ENCODE results near the gene HOXB8.
A peak's percentile ranks its signal among the peaks of the same experiment; 100 is the strongest.

Gene HOXB8

DNA sequence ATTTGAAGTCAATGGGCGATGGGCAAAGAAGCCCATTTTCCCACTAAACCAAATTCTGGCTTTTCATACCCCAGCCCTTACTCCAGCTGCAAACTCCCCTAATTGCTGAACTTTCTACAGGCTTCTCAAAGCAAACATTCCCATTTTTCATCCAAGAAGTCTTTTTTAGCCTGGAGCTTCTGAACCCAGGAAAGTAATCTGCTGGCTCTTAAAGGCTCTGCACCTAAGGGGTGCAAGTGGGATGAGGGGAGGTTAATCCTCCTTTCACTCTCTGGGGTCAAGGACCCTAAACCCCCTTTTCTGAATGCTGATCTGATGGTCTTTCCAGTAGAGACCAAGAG, 6.6 kb downstream of the HOXB8 start:
- Histone ChIP-seq H3K9ac (ENCODE audit: low read length) (no peak overlapping the region), H3K4me1 (ENCODE audit: control insufficient read depth, insufficient read depth, low read length) (no peaks in the 10 kb centered on the region)

DNA sequence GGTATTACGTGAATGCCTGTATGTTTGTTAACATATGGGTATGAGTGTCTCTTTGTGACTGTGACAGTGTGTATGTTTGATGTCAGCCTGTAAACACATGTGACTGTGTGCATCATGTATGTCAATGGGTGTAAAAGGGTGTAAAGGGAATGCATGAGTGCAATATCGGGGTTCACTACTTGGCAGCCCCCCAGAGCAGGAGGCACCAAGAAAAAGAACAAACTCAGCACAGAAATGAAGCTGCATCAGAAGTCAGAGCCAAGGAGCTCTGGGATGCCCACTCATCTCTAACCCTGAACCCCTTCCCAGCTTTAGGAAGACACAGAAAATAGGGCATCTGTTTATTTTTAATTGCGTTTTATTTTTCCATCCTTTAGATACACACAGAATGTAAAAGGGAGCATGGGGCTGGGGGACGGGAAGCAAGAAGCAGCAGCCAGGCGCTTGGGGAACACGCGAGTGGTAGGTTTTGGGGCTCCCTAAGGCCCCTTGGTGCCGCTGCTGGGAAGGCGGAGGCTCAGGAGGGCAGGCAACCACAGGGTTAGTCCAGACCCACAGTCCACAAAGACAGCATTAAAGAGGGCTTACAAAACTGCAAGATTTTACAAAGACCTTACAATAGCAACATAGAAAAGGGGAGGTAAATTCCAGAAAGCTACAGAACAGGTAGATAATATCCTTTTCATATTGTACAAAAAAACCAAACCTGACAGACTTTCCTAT, 8.0 kb downstream of the HOXB8 start:
- H3K4me3 ChIP-seq (ENCODE audit: low read length): no peak overlapping the region
- no peak overlapping the region for H3K9ac ChIP-seq (ENCODE audit: low read length)
- no peaks in the 10 kb centered on the region for H3K36me3 ChIP-seq (ENCODE audit: control insufficient read depth, insufficient read depth, low read length)
- H3K4me1 ChIP-seq (ENCODE audit: control insufficient read depth, insufficient read depth, low read length): peaks cover under 1% of the 10 kb centered on the region
- no peak overlapping the region for H3K27ac ChIP-seq (ENCODE audit: low read depth, low read length)
- H3K27me3 ChIP-seq (ENCODE audit: control insufficient read depth, insufficient read depth, low read length): peaks cover 10% of the 10 kb centered on the region

More for the DNA sequence above, 6.6 kb downstream of the HOXB8 start:
- peaks cover 14% of the 10 kb centered on the region for H3K27me3 ChIP-seq (ENCODE audit: control insufficient read depth, insufficient read depth, low read length)
- no peaks in the 10 kb centered on the region for H3K36me3 ChIP-seq (ENCODE audit: control insufficient read depth, insufficient read depth, low read length)
- H3K4me3 ChIP-seq (ENCODE audit: low read length): no peak overlapping the region
- no peak overlapping the region for H3K27ac ChIP-seq (ENCODE audit: low read depth, low read length)

DNA sequence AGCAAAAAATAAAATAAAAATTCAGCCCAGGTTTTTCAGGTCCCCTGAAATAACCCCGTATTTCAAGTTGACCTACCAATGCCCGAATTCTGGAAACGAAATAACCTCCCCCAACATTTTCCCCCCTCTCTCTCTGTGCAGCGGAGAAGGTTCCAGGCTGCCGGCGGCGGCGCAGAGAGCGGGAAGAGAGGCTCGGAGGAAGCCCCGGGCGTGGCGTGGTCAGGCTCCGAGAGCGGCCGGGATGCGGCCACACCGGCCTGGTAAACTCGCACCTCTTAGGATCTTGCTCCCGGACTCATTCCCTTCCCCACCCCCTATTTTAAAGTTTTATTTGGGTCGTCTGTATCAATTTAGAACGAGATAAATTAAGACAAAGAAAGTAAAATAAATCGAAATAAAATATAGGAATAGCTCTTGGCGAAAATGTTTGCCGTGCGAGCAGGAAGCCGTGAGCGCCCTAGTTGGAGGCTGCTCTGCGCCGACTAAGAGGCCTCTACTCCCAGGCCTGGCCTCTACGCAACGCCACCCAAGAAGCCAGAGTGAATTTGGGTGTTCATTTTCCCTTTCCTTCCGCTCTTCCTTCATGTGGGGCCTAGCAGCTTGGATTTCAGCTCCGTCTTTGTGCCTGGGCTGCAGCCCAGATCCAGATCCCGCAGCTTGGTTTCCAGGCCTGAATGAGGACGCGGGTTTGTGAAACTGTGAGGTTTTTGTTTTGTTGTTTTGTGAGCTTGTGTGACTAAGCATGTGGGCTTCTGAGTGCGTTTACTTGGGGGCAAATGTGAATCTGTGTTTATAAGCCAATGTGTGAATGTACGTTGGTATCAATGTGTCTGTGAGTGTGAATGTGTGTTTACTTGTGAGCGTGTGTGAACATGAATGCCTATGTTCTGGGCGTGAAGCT, 8.9 kb downstream of the HOXB8 start:
- Histone ChIP-seq H3K27me3 (ENCODE audit: control insufficient read depth, insufficient read depth, low read length) (peaks cover 5% of the 10 kb centered on the region), H3K9ac (ENCODE audit: low read length) (no peak overlapping the region), H3K27ac (ENCODE audit: low read depth, low read length) (no peak overlapping the region), H3K36me3 (ENCODE audit: control insufficient read depth, insufficient read depth, low read length) (no peaks in the 10 kb centered on the region), H3K4me3 (ENCODE audit: low read length) (no peak overlapping the region), H3K4me1 (ENCODE audit: control insufficient read depth, insufficient read depth, low read length) (peaks cover 6% of the 10 kb centered on the region)

DNA sequence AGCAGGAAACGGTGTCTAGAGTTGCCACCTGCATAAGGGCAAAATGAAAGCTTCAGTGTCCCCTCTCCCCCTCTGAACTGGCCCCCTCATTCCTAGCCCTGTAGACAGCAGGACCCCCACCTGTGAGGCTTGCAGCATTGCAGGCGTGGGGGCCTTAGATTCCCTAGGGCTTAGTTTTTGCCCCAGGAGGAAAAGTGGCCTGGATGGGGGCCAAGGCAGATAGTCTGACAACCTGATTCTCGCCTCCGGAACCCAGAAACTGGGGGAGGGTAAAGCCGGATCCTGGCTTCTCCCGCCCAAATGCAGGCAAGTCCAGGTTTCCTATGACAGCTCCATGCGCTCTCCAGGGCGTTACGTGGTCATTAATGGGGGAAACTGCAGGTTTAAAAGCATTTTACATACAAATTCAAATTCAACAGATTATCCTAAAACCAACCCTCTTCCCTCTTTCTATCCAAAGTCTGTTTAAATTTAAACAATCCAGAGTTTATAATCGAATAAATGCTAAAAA, 9.6 kb downstream of the HOXB8 start:
- H3K4me3 ChIP-seq (ENCODE audit: low read length): peak overlapping the region; percentile 47

DNA sequence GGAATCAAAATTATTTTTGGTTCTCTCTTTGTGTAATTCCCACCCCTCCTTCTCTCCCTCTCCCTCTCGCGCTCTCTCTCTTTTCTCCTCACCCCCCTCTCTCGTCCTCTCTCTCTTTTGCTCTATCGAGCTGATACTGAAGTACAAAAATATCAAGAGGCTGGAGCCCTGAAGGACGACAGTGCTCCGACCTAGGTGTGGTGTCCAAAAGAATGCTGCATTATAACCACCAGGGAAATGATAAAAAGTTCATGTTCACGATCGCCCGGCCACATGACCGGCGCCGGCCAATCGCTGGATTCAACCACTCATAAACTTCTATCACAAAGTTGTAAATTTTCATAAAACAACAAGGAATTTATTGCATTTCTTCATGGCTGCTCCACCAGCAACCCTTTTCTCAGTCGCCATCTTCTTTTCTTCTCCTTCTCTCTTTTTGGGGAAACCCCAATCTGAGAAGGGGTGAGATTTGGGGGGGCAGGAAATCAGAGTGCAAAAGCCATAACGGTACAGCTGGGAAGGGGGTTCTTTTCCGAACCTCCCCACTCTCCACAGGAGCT, 10.2 kb downstream of the HOXB8 start, which contains the start of gene HOXB6:
Gene HOXB6, minus strand, starts transcription at position 217 of the 560 bp plus-strand sequence. CDS start 6,836 bp downstream, outside the sequence.
- H3K36me3 ChIP-seq (ENCODE audit: control insufficient read depth, insufficient read depth, low read length): no peaks in the 10 kb centered on the region
- H3K4me3 ChIP-seq (ENCODE audit: low read length): peak within 1 kb of the TSS; percentile 53
- peak within 1 kb of the TSS; percentile 10 for H3K9ac ChIP-seq (ENCODE audit: low read length)
- H3K27ac ChIP-seq (ENCODE audit: low read depth, low read length): peak within 1 kb of the TSS; percentile 61
- H3K4me1 ChIP-seq (ENCODE audit: control insufficient read depth, insufficient read depth, low read length): peaks cover 18% of the 10 kb centered on the region
- peaks cover 5% of the 10 kb centered on the region for H3K27me3 ChIP-seq (ENCODE audit: control insufficient read depth, insufficient read depth, low read length)

More for the DNA sequence above, 9.6 kb downstream of the HOXB8 start:
- Histone ChIP-seq H3K27ac (ENCODE audit: low read depth, low read length) (no peak overlapping the region), H3K4me1 (ENCODE audit: control insufficient read depth, insufficient read depth, low read length) (peaks cover 13% of the 10 kb centered on the region), H3K36me3 (ENCODE audit: control insufficient read depth, insufficient read depth, low read length) (no peaks in the 10 kb centered on the region), H3K9ac (ENCODE audit: low read length) (no peak overlapping the region), H3K27me3 (ENCODE audit: control insufficient read depth, insufficient read depth, low read length) (peaks cover 5% of the 10 kb centered on the region)

DNA sequence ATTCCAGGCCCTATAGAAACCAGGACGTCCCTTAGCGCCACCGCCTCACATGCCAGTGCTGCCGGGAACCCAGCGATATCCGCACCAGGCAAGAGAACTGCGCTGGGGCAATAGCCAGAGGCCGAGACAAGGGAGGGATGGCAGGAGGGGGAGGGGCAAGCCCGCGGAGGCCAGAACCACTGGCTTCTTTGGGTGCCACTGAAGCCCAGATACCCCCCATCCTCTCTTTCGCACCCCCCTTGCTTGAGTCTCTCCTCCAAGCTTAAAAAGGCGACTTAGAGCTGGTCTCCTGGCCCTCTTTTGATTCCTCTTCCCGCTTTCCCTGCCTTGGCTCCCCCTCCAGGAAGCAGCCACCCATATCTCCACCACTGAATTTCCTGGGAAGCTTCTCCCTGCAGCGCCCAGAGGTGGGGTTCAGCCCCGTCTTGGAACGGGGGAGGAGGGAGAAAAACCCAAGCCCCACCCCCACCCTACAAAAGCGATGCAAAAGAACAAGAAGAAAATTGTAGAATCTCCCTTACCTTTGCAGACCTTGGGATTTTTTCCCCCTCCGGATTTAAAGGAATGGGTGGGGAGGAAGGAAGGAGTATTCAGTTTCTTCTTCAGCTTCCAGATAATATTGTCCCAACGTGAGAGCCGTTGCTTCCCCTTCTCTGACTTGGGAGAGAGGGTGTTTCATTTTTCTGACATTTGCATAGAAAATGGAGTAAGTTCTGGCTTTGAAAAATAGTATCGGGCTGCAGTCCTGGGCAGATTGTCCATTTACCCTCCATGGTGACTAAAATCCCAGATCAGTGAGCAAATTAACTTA, 10.9 kb downstream of the HOXB8 start:
- H3K36me3 ChIP-seq (ENCODE audit: control insufficient read depth, insufficient read depth, low read length): no peaks in the 10 kb centered on the region
- H3K4me1 ChIP-seq (ENCODE audit: control insufficient read depth, insufficient read depth, low read length): peaks cover 22% of the 10 kb centered on the region
- H3K4me3 ChIP-seq (ENCODE audit: low read length): peak overlapping the region; percentile 53
- peak overlapping the region; percentile 61 for H3K27ac ChIP-seq (ENCODE audit: low read depth, low read length)
- peaks cover 5% of the 10 kb centered on the region for H3K27me3 ChIP-seq (ENCODE audit: control insufficient read depth, insufficient read depth, low read length)
- peak overlapping the region; percentile 10 for H3K9ac ChIP-seq (ENCODE audit: low read length)

DNA sequence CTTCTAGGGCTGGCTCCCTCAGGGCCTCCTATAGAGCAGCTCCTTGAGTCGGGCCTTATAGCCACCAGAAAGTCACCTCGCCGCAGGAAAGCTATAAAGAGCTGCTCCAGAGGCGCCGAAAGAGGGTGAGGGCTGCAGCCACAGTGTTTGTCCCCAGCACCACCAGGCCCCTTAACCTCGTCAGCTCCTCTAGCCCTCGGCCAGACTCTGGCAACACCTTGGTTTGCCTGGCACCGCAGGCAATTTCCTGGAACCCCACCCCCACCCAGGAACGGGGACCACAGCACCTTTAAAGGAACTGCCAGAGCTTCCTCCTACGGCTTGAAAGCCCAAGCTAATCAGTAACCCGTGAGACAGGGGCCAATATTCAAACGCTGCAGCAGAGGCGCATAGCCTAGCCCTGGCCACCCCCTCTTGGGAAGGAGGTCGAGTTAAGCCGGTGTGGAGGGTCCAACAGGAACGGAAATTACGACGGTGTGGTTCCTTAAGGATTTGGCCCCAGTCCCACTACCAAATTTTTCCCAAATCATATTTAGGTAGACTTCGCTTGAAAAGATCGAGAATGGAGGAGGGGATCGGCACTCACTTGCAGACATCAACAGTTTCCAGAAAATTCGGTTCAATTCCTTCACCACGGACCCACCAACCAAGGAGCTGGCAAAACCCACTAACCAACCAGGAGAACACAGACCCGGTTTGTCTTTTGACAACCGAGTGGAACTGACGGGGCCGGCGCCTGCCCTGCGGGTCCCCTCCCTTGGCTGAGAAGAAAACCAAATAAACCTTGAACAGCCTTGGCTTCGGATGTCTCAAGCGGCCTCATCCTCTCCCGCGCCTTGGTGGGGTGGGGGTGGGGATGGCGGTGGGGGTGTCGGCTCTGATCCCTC, 13.3 kb downstream of the HOXB8 start:
- Histone ChIP-seq H3K9ac (ENCODE audit: low read length) (no peak overlapping the region), H3K4me3 (ENCODE audit: low read length) (peak overlapping the region; percentile 53), H3K27me3 (ENCODE audit: control insufficient read depth, insufficient read depth, low read length) (peaks cover 6% of the 10 kb centered on the region), H3K27ac (ENCODE audit: low read depth, low read length) (no peak overlapping the region), H3K4me1 (ENCODE audit: control insufficient read depth, insufficient read depth, low read length) (peaks cover 22% of the 10 kb centered on the region), H3K36me3 (ENCODE audit: control insufficient read depth, insufficient read depth, low read length) (no peaks in the 10 kb centered on the region)

DNA sequence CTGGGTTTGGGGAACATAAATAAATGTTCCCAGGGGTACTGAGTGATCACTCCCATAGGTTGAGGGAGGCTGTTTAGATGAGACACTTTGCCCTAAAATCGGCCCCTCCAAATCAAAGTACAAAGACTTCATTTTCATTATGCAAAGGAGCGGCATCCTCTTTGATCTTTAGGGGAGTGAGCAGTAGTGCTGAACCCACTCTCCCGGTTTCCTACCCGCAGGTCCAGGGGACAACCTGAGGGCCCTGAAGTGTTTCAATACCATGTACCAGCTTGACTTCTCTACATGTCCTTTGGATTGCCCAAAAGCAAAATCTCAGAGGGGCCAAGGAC, 13.9 kb downstream of the HOXB8 start:
- Histone ChIP-seq H3K27me3 (ENCODE audit: control insufficient read depth, insufficient read depth, low read length) (peaks cover 6% of the 10 kb centered on the region), H3K9ac (ENCODE audit: low read length) (no peak overlapping the region), H3K4me1 (ENCODE audit: control insufficient read depth, insufficient read depth, low read length) (peaks cover 22% of the 10 kb centered on the region), H3K36me3 (ENCODE audit: control insufficient read depth, insufficient read depth, low read length) (no peaks in the 10 kb centered on the region), H3K27ac (ENCODE audit: low read depth, low read length) (peak overlapping the region; percentile 65), H3K4me3 (ENCODE audit: low read length) (peak overlapping the region; percentile 53)

DNA sequence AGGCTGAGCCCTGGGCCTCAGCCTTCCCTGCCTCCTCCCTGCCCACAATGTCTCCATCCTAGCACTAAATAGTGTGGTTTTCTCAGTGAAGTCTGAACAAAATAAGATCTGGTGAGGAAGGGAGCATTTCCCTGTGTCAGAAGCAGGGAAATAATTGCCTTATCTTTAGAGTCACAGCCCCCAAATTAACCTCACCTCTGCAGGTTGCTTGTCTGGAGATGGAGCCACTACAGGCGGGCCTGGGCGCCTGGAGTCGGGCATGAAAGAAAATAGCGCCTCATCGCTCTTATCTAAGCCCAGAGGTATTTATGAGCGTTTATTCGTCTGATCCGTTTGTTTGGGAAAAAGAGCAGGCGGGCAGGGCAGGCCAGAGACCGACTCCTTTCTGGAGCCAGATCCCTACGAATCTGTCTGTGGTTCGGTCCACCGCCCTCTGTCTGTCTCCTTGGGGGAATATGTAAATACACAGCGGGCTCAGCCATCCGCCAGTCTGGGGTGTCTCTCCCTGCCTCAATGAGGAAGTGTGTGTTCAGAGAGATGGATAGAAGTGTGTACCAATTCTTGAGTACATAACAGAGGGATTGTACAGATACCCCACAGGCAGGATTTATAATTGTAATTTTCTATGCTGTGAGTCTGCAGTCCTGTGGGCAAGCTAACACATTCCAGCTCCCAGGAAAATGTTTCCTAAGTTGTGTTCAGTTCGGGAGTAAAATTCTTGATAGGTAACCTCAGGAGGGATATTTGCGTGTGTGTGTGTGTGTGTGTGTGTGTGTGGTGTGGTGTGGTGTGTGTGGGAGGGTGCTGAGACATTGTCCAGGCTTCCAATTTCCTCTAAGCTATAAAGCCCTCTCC, 14.6 kb downstream of the HOXB8 start:
- Histone ChIP-seq H3K27me3 (ENCODE audit: control insufficient read depth, insufficient read depth, low read length) (peaks cover 6% of the 10 kb centered on the region), H3K9ac (ENCODE audit: low read length) (no peak overlapping the region), H3K36me3 (ENCODE audit: control insufficient read depth, insufficient read depth, low read length) (no peaks in the 10 kb centered on the region), H3K4me1 (ENCODE audit: control insufficient read depth, insufficient read depth, low read length) (peaks cover 27% of the 10 kb centered on the region), H3K27ac (ENCODE audit: low read depth, low read length) (peak overlapping the region; percentile 65), H3K4me3 (ENCODE audit: low read length) (no peak overlapping the region)

DNA sequence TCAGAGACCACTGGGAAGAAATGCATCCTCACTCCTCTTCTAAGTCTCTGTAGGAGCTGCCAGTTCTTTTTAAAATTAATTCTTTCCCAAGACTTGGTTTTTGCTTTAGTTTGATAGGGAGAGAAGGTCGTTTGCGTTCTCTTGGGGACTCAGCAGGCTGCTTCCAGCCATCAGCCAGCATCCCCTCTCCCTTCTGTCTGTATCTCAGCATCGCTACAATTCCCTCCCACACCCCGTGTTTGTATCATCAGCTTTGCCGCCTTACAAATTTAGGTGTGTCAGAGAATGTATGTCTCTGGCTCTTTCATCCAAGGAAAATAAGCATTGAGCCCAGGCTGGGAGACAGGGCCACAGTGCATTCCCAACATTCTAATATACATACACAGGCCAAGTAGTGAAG, 15.7 kb downstream of the HOXB8 start:
- Histone ChIP-seq H3K4me3 (ENCODE audit: low read length) (no peak overlapping the region), H3K36me3 (ENCODE audit: control insufficient read depth, insufficient read depth, low read length) (no peaks in the 10 kb centered on the region), H3K27ac (ENCODE audit: low read depth, low read length) (peak overlapping the region; percentile 65), H3K27me3 (ENCODE audit: control insufficient read depth, insufficient read depth, low read length) (peaks cover 2% of the 10 kb centered on the region), H3K4me1 (ENCODE audit: control insufficient read depth, insufficient read depth, low read length) (peaks cover 36% of the 10 kb centered on the region), H3K9ac (ENCODE audit: low read length) (no peak overlapping the region)

All from rectal smooth muscle tissue (tissue), 1 donor.